Neuronal stem cell (in vitro differentiated cells): ENCODE data around the gene TMC8.
"Not testable (repeated sequence)": the region's sequence is repeated elsewhere in the genome, so short reads cannot be mapped to it uniquely, and the experiment has no call there.

ENCODE experiments used
- DNase-seq: peaks from one replicate; pipeline ENCODE4 v3.0.0-alpha.2; 2013; ENCODE audit warnings: low spot score
- H2AFZ ChIP-seq: one replicate; pipeline ENCODE4 v1.6.1; 2013; ENCODE audit warnings: mild to moderate bottlenecking, low read length, inconsistent platforms
- H2AK5ac ChIP-seq: 2 replicates; pipeline ENCODE4 v1.6.1; 2013; ENCODE audit warnings: low read depth, mild to moderate bottlenecking, inconsistent platforms, low read length, moderate library complexity, mixed read lengths
- H2BK120ac ChIP-seq: 2 replicates; pipeline ENCODE4 v1.6.1; 2013; ENCODE audit warnings: low read depth, mild to moderate bottlenecking, inconsistent platforms, low read length, moderate library complexity, mixed read lengths
- H2BK12ac ChIP-seq: one replicate; pipeline ENCODE4 v1.6.1; 2013; ENCODE audit warnings: low read length, inconsistent platforms
- H2BK15ac ChIP-seq: 2 replicates; pipeline ENCODE4 v1.6.1; 2013; ENCODE audit warnings: mild to moderate bottlenecking, low read length, inconsistent platforms, mixed read lengths
- H2BK5ac ChIP-seq: one replicate; pipeline ENCODE4 v1.6.1; 2013; ENCODE audit warnings: inconsistent platforms, mild to moderate bottlenecking, low read length, moderate library complexity
- H3K14ac ChIP-seq: one replicate; pipeline ENCODE4 v1.6.1; 2013; ENCODE audit warnings: low read length, inconsistent platforms
- H3K18ac ChIP-seq: 2 replicates; pipeline ENCODE4 v1.6.1; 2013; ENCODE audit warnings: low read length, inconsistent platforms
- H3K23ac ChIP-seq: 2 replicates; pipeline ENCODE4 v1.6.1; 2013; ENCODE audit warnings: low read depth, mild to moderate bottlenecking, mixed read lengths, low read length, inconsistent platforms; ENCODE audit not compliant: poor library complexity
- H3K27ac ChIP-seq: replicated peaks from 3 replicates; pipeline ENCODE4 v1.5.1; 2013; ENCODE audit warnings: low read length, inconsistent platforms
- H3K27me3 ChIP-seq, 3 experiments: 2 replicates each; pipeline ENCODE4 v1.6.1; 2013; ENCODE audit warnings: low read length in 3 of 3, mild to moderate bottlenecking in 2 of 3, inconsistent platforms in 1 of 3, low read depth in 1 of 3, mixed read lengths in 1 of 3, moderate library complexity in 1 of 3; ENCODE audit not compliant: control insufficient read depth in 3 of 3, insufficient read depth in 3 of 3
- H3K36me3 ChIP-seq, 2 donors: replicated peaks in 1 of 2; 2 replicates each; pipeline ENCODE4 v1.6.1; 2013; ENCODE audit warnings: low read length in 2 of 2; ENCODE audit not compliant: control insufficient read depth in 2 of 2, insufficient read depth in 2 of 2
- H3K4ac ChIP-seq: 2 replicates; pipeline ENCODE4 v1.6.1; 2013; ENCODE audit warnings: inconsistent platforms, mild to moderate bottlenecking, low read length, moderate library complexity
- H3K4me1 ChIP-seq, 2 donors: 1 replicate in 1 of 2; 2 replicates in 1 of 2; pipeline ENCODE4 v1.6.1; 2013; ENCODE audit warnings: low read length in 2 of 2, low read depth in 1 of 2; ENCODE audit not compliant: control insufficient read depth in 2 of 2, insufficient read depth in 1 of 2
- H3K4me2 ChIP-seq: one replicate; pipeline ENCODE4 v1.6.1; 2013; ENCODE audit warnings: mild to moderate bottlenecking, low read length, inconsistent platforms; ENCODE audit not compliant: insufficient read depth, poor library complexity, severe bottlenecking
- H3K4me3 ChIP-seq, 2 donors: 2 replicates each; pipeline ENCODE4 v1.5.1; 2013; ENCODE audit warnings: low read length in 2 of 2, mild to moderate bottlenecking in 2 of 2, inconsistent platforms in 1 of 2, moderate library complexity in 1 of 2
- H3K79me1 ChIP-seq: one replicate; pipeline ENCODE4 v1.6.1; 2013; ENCODE audit warnings: low read depth, mild to moderate bottlenecking, inconsistent platforms, low read length, moderate library complexity
- H3K9ac ChIP-seq: one replicate; pipeline ENCODE4 v1.6.1; 2013; ENCODE audit warnings: mild to moderate bottlenecking, low read depth, low read length, inconsistent platforms; ENCODE audit not compliant: poor library complexity
- H3K9me3 ChIP-seq, 2 donors: replicated peaks in 1 of 2; 2 replicates each; pipeline versions ENCODE3 to v1.6.1; 2013; ENCODE audit warnings: low read length in 2 of 2, mild to moderate bottlenecking in 2 of 2, inconsistent platforms in 1 of 2, low read depth in 1 of 2, mixed read lengths in 1 of 2, moderate library complexity in 1 of 2; ENCODE audit not compliant: control insufficient read depth in 2 of 2, insufficient read depth in 1 of 2
- H4K8ac ChIP-seq: one replicate; pipeline ENCODE4 v1.6.1; 2013; ENCODE audit warnings: low read depth, mild to moderate bottlenecking, inconsistent platforms, low read length, moderate library complexity
- H4K91ac ChIP-seq: one replicate; pipeline ENCODE4 v1.6.1; 2013; ENCODE audit warnings: low read length, low read depth, mild to moderate bottlenecking, inconsistent platforms; ENCODE audit not compliant: poor library complexity
- WGBS, 2 donors: extraction: QIAGEN DNeasy Blood & Tissue Kit; methylation state at CpG; one replicate each; pipeline ENCODE4 v1.1.7; 2013; ENCODE audit warnings: missing lambda C conversion rate in 2 of 2, mixed read lengths in 1 of 2; ENCODE audit not compliant: insufficient read length in 2 of 2, insufficient replicate concordance in 1 of 2; ENCODE audit errors: extremely low coverage in 2 of 2; 5-methylcytosine and 5-hydroxymethylcytosine counted together

The TMC8 gene

DNA sequence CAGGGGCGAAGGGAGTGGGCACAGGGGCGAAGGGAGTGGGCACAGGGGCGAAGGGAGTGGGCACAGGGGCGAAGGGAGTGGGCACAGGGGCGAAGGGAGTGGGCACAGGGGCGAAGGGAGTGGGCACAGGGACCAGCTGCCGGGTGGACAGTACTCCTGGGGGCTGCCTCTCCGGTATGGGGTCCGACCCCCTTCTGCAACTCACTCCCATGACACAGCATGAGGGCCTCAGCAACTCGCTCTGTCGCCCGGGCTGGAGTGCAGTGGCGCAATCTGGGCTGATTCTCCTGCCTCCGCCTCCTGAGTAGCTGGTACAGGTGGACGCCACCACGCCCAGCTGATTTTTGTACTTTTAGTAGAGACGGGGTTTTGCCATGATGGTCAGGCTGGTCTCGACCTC is 14.8 kb upstream of the TMC8 start:
- H3K4me2 ChIP-seq, H2BK120ac ChIP-seq, H3K4me1 ChIP-seq, H3K27ac ChIP-seq, H2BK15ac ChIP-seq, H3K9ac ChIP-seq, H3K36me3 ChIP-seq, H4K8ac ChIP-seq, H2AK5ac ChIP-seq, H3K14ac ChIP-seq, H2BK5ac ChIP-seq, H3K18ac ChIP-seq, DNase-seq, H2AFZ ChIP-seq, H3K79me1 ChIP-seq, H2BK12ac ChIP-seq, H3K9me3 ChIP-seq, H3K4ac ChIP-seq, H3K23ac ChIP-seq, H3K27me3 ChIP-seq, H3K4me3 ChIP-seq, H4K91ac ChIP-seq: not testable (repeated sequence)
- no CpG with 5 or more reads among the region's 18 CpGs for WGBS, 2 donors

DNA sequence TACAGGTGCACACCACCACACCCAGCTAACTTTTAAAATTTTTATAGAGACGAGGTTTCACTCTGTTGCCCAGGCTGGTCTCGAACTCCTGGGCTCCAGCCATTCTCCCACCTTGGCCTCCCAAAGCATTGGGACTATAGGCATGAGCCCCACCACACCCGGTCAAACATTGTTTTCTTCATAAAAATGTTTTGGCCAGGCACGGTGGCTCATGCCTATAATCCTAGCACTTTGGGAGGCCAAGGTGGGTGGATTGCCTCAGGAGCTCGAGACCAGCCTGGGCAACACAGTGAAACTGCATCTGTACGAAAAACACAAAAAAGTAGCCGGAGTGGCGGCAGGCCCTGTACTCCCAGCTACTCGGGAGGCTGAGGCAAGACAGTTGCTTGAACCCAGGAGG is 14.2 kb upstream of the TMC8 start:
- Histone ChIP-seq H3K18ac (no peak overlapping the region), H2BK120ac (no peak overlapping the region), H3K9ac (no peak overlapping the region), H3K27me3 (no peaks in the 10 kb centered on the region), H3K14ac (no peak overlapping the region), H3K4me3 (no peak overlapping the region), H2AK5ac (no peak overlapping the region), H3K27ac (no peak overlapping the region), H4K91ac (no peak overlapping the region), H3K36me3 (no peaks in the 10 kb centered on the region), H3K4ac (no peak overlapping the region), H3K4me1 (no peaks in the 10 kb centered on the region), H3K9me3 (no peaks in the 10 kb centered on the region), H2AFZ (no peak overlapping the region), H2BK12ac (no peak overlapping the region), H2BK5ac (no peak overlapping the region), H2BK15ac (no peak overlapping the region), H4K8ac (no peak overlapping the region), H3K79me1 (peaks cover under 1% of the 10 kb centered on the region), H3K4me2 (no peak overlapping the region), H3K23ac (no peak overlapping the region)
- DNase-seq = no peak
- no CpG with 5 or more reads among the region's 9 CpGs for WGBS, 2 donors

DNA sequence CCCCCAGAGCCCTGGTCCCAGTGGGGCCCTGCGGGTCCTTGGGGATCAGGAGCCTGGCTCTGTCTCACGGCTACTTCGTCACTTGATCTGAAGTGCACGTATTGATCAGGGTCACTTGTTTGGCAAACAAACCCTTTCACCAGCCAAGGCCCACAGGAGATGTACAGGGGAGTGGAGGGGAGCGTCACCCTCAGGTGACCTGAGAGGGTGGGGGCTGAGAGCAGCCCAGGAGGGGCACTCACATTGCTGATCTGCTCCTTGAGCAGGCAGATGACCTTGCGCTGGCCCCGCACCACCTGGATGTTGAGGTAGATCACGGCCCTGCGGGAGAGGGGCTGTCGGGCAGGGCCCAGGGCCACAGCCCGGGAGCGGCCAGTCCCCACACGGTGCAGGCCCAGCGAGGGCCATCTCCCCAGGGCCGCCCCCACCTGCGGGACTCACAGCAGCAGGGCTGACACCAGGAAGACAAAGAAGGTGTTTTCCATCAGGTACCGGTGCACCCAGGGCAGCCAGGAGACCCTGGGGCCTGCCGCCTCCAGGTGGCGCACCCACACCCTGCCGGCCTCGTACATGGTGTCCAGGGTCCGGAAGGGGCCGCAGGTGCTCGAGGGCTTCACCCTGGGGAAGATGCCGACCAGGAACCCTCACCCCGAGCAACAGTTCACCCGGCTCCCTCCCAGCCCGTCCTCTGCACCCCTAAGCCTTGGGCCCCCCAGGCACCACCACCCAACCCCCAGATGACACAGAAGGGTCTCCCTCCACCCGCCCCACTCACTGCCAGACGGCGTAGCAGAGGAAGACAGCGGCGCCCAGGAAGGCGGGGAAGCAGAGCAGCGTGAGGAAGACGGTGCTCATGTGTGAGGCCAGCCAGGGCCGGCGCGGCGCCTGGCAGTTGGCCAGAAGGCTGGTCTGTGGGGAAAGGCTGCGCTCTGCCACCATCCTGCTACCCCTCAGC is 13.3 kb upstream of the TMC8 start:
- Histone ChIP-seq H3K4me1 (no peaks in the 10 kb centered on the region), H3K4me2 (no peak overlapping the region)
- no peak for DNase-seq

DNA sequence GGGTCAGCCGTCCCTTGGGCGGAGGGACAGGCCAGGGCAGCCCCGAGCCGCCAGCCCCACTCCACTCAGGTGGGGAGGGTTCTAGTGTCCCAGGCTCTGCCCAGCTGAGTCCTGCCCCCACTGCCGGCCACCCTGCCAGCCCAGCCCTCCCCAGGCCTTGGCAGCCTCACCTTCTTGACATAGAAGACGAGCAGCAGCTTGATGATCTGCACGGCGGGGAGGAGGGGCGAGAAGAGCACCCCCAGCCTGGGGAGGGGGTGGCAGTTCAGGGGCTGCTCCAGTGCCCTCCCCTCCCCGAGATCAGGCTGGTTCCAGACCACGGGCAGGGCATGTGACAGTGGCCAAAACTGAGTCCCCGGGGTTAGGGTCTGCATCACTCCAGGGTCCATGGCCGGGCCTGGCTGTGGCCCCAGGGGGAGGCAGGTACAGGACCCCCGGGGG is 11.8 kb upstream of the TMC8 start:
- H3K18ac ChIP-seq = peak overlapping the region; percentile 28
- H4K8ac ChIP-seq = no peak overlapping the region
- no CpG with 5 or more reads among the region's 14 CpGs for WGBS, 2 donors
- H2BK120ac ChIP-seq = no peak overlapping the region
- no peak for DNase-seq
- peak overlapping the region; percentile 82 for H3K14ac ChIP-seq
- H2BK5ac ChIP-seq = no peak overlapping the region
- H3K4ac ChIP-seq = no peak overlapping the region
- no peak overlapping the region for H3K4me2 ChIP-seq
- peak overlapping the region; percentile 70 for H2AK5ac ChIP-seq
- no peak overlapping the region for H4K91ac ChIP-seq
- H3K9ac ChIP-seq = peak overlapping the region; percentile 44
- no peak overlapping the region for H2BK12ac ChIP-seq
- no peak overlapping the region for H3K27ac ChIP-seq
- H3K79me1 ChIP-seq = peaks cover 2% of the 10 kb centered on the region
- H3K23ac ChIP-seq = no peak overlapping the region
- H3K36me3 ChIP-seq = peaks cover 0 to 2% of the 10 kb centered on the region in 2 donors
- H3K4me3 ChIP-seq = no peak overlapping the region
- H3K9me3 ChIP-seq = no peaks in the 10 kb centered on the region
- no peaks in the 10 kb centered on the region for H3K27me3 ChIP-seq
- no peak overlapping the region for H2AFZ ChIP-seq
- H2BK15ac ChIP-seq = no peak overlapping the region
- no peaks in the 10 kb centered on the region for H3K4me1 ChIP-seq

More for the DNA sequence above, 13.3 kb upstream of the TMC8 start:
- Histone ChIP-seq H3K23ac (peak overlapping the region; percentile 1), H3K4me3 (no peak overlapping the region), H2BK12ac (no peak overlapping the region), H2AFZ (no peak overlapping the region), H3K36me3 (no peaks in the 10 kb centered on the region), H3K14ac (no peak overlapping the region), H3K18ac (peak overlapping the region; percentile 1), H3K4ac (no peak overlapping the region), H4K8ac (no peak overlapping the region), H2BK120ac (no peak overlapping the region), H3K9me3 (no peaks in the 10 kb centered on the region), H3K79me1 (peaks cover 2% of the 10 kb centered on the region), H2BK15ac (no peak overlapping the region), H3K9ac (no peak overlapping the region), H2BK5ac (peak overlapping the region; percentile 29), H2AK5ac (no peak overlapping the region), H3K27ac (no peak overlapping the region), H4K91ac (no peak overlapping the region), H3K27me3 (no peaks in the 10 kb centered on the region)
- WGBS, 2 donors = no CpG with 5 or more reads among the region's 41 CpGs
